Measurements from ENCODE around the gene RUNX3. TPM values are rescaled to one million over a fixed set of nuclear protein-coding genes. Genes with fewer than 3 reads are reported as not detected.

Gene RUNX3
- total and polyA plus RNA-seq, 2 donors (not counting 1 experiment from before 2014, with no cell fraction given), result 86.0 to 127 TPM

DNA sequence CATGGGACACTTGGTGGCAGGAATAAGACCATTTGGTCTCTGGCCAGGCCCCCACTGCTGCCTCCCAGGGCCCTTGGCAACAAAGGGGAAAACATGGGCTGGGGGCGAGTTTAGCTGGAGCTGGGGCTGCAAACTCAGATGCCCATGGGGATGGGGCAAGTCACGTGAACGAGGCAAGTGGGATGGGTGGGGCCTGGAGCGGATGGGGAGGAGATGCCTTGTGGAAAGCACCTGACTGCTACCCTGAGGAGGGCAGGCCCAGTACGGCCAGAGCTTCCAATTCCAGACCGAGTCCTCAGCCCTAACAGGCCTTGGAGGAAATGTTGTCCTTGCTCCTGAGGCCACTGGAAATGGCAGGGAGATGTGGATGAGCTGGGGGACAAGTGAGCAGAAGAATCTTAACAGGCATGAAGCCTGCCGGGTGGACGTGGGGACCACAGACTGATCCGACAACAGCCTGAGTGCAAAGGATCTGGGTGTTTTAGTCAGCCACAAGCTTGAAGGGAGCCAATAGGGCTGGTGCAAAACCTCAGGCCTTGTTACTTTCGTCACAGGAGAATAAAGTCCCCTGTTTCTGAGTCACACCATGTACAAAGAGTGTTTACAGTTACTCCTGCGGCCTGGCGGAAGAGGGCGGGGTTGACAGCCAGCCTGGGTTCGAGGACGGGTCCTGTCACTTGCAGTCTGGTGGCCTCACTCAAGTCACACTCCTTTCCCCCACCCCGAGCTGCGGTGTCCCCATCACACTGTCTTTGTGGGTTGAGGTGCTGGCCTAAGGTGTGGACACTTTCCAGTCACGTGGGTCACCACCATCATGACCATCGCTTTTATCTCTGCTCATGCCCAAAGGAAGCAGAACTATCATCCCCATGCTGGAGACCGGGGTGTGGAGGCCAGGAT lies 19.1 kb downstream of the RUNX3 start:
- ATAC-seq (ENCODE audit: low read depth) (no peak), DNase-seq (no peak)
- Histone ChIP-seq H2AFZ (ENCODE audit: insufficient read depth, low read depth, low read length, poor library complexity, severe bottlenecking) (no peak overlapping the region), H3K36me3 (replicated peaks in 1 of 2; ENCODE audit: control extremely low read depth in 1 of 2, control insufficient read depth in 1 of 2, extremely low read depth in 1 of 2, insufficient read depth in 2 of 2, low read length in 1 of 2) (peaks cover 0 to 83% of the 10 kb centered on the region in 2 experiments), H4K20me1 (ENCODE audit: control insufficient read depth, insufficient read depth, low read length, poor library complexity, severe bottlenecking) (peaks cover 100% of the 10 kb centered on the region), H3K9me3 (ENCODE audit: control extremely low read depth in 1 of 3, control insufficient read depth in 2 of 3, insufficient read depth in 1 of 3, low read length in 2 of 3) (no peaks in the 10 kb centered on the region), H3K4me3 (ENCODE audit: control extremely low read depth in 1 of 5, extremely low read depth in 1 of 5, insufficient read depth in 1 of 5, low read depth in 2 of 5, low read length in 4 of 5) (no peak overlapping the region), H3K9ac (ENCODE audit: low read length) (no peak overlapping the region), H3K4me1 (ENCODE audit: control insufficient read depth in 2 of 2, insufficient read depth in 2 of 2, low read length in 2 of 2) (peaks cover 4% of the 10 kb centered on the region in 2 donors), H3K4me2 (replicated peaks; ENCODE audit: low read depth, low read length, poor library complexity, severe bottlenecking) (no peak overlapping the region), H3K79me2 (ENCODE audit: control insufficient read depth, insufficient read depth, low read length) (peaks cover 78% of the 10 kb centered on the region), H3K27ac (ENCODE audit: low read length in 2 of 2) (no peak overlapping the region), H3K27me3 (replicated peaks in 1 of 4; ENCODE audit: control extremely low read depth in 1 of 4, control insufficient read depth in 3 of 4, insufficient read depth in 4 of 4, low read length in 3 of 4) (no peaks in the 10 kb centered on the region)
- peak overlapping the region; percentile 32 for H3K27ac Mint-ChIP-seq
- WGBS (ENCODE audit: insufficient coverage), result 88% methylated on average over 18 of the region's 20 CpGs
- CTCF ChIA-PET, result interaction anchor here (0.5 kb wide), 1 partner anchor 761 kb away, joined by 3 read pairs; no protein-coding TSS in a partner anchor
- POLR2A ChIA-PET, result interaction anchor here (0.6 kb wide), 2 partner anchors 11 to 17 kb away, joined by 3 to 4 read pairs; no protein-coding TSS in a partner anchor
- TF ChIP-seq, protein P1, sequence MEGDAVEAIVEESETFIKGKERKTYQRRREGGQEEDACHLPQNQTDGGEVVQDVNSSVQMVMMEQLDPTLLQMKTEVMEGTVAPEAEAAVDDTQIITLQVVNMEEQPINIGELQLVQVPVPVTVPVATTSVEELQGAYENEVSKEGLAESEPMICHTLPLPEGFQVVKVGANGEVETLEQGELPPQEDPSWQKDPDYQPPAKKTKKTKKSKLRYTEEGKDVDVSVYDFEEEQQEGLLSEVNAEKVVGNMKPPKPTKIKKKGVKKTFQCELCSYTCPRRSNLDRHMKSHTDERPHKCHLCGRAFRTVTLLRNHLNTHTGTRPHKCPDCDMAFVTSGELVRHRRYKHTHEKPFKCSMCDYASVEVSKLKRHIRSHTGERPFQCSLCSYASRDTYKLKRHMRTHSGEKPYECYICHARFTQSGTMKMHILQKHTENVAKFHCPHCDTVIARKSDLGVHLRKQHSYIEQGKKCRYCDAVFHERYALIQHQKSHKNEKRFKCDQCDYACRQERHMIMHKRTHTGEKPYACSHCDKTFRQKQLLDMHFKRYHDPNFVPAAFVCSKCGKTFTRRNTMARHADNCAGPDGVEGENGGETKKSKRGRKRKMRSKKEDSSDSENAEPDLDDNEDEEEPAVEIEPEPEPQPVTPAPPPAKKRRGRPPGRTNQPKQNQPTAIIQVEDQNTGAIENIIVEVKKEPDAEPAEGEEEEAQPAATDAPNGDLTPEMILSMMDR (IDR thresholded peaks at IDR 0.05), result no peak
- TF ChIP-seq EZH2 (IDR thresholded peaks at IDR 0.05; ENCODE audit: borderline replicate concordance, insufficient read depth, low read depth, low read length, poor library complexity, severe bottlenecking), result no peak
- no peaks in the 10 kb centered on the region for H3K27me3 Mint-ChIP-seq
- no peak overlapping the region for H3K4me3 Mint-ChIP-seq
- intact Hi-C loops (cut with micrococcal nuclease), result no loop called here
- no peaks in the 10 kb centered on the region for H3K9me3 Mint-ChIP-seq (ENCODE audit: insufficient read depth)
- peaks cover 20% of the 10 kb centered on the region for H3K4me1 Mint-ChIP-seq

DNA sequence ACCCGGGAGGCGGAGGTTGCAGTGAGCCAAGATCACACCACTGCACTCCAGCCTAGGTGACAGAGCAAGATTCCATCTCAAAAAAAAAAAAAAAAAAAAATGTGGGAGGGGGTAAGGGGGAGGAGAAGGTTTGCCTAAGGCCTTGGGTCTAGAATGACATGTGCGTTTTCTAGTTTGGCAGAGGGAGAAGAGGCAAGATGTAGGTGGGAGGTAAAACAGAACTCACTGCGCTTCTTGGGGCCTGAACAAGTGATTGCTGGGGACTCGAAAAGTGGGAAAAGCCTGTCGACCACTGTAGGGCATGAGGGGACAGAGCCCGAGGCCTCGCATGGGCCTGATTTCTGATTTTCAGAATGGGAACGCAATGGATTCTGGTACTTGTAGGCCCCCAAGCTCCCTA lies 19.9 kb downstream of the RUNX3 start:
- no peak overlapping the region for H3K9ac ChIP-seq (ENCODE audit: low read length)
- ChIA-PET POLR2A (interaction anchor here (0.6 kb wide), 1 partner anchor 17 kb away, joined by 4 read pairs; no protein-coding TSS in a partner anchor), CTCF (interaction anchor here (2.1 kb wide), 1 partner anchor 127 kb away, joined by 5 read pairs; no protein-coding TSS in a partner anchor)
- peaks cover 0 to 86% of the 10 kb centered on the region in 2 experiments for H3K36me3 ChIP-seq (replicated peaks in 1 of 2; ENCODE audit: control extremely low read depth in 1 of 2, control insufficient read depth in 1 of 2, extremely low read depth in 1 of 2, insufficient read depth in 2 of 2, low read length in 1 of 2)
- ATAC-seq (ENCODE audit: low read depth) (no peak), DNase-seq (no peak)
- H3K9me3 Mint-ChIP-seq (ENCODE audit: insufficient read depth), result no peaks in the 10 kb centered on the region
- intact Hi-C loops (cut with micrococcal nuclease), result no loop called here
- no peak overlapping the region for H3K4me3 Mint-ChIP-seq
- peaks cover 14% of the 10 kb centered on the region for H3K4me1 Mint-ChIP-seq
- peaks cover 100% of the 10 kb centered on the region for H4K20me1 ChIP-seq (ENCODE audit: control insufficient read depth, insufficient read depth, low read length, poor library complexity, severe bottlenecking)
- H3K9me3 ChIP-seq (ENCODE audit: control extremely low read depth in 1 of 3, control insufficient read depth in 2 of 3, insufficient read depth in 1 of 3, low read length in 2 of 3), result no peaks in the 10 kb centered on the region
- TF ChIP-seq EZH2 (IDR thresholded peaks at IDR 0.05; ENCODE audit: borderline replicate concordance, insufficient read depth, low read depth, low read length, poor library complexity, severe bottlenecking), result no peak
- TF ChIP-seq, protein P1 (IDR thresholded peaks at IDR 0.05), result no peak
- no peak overlapping the region for H3K27ac ChIP-seq (ENCODE audit: low read length in 2 of 2)
- H3K27me3 ChIP-seq (replicated peaks in 1 of 4; ENCODE audit: control extremely low read depth in 1 of 4, control insufficient read depth in 3 of 4, insufficient read depth in 4 of 4, low read length in 3 of 4), result no peaks in the 10 kb centered on the region
- H3K79me2 ChIP-seq (ENCODE audit: control insufficient read depth, insufficient read depth, low read length), result peaks cover 70% of the 10 kb centered on the region
- H3K4me1 ChIP-seq (ENCODE audit: control insufficient read depth in 2 of 2, insufficient read depth in 2 of 2, low read length in 2 of 2), result no peaks in the 10 kb centered on the region
- no peak overlapping the region for H2AFZ ChIP-seq (ENCODE audit: insufficient read depth, low read depth, low read length, poor library complexity, severe bottlenecking)
- H3K27me3 Mint-ChIP-seq, result no peaks in the 10 kb centered on the region
- H3K27ac Mint-ChIP-seq, result no peak overlapping the region
- WGBS (ENCODE audit: insufficient coverage), result 96% methylated on average over 7 of the region's 9 CpGs
- no peak overlapping the region for H3K4me2 ChIP-seq (replicated peaks; ENCODE audit: low read depth, low read length, poor library complexity, severe bottlenecking)
- H3K4me3 ChIP-seq (ENCODE audit: control extremely low read depth in 1 of 5, extremely low read depth in 1 of 5, insufficient read depth in 1 of 5, low read depth in 2 of 5, low read length in 4 of 5), result no peak overlapping the region
